Endothelial cell of hepatic sinusoid (primary cell): Measurements from ENCODE around the gene PRODH2.

Experiments
- in situ Hi-C: cut with HindIII; loops from 2 replicates; pipeline ENCODE4 v1.10.0; 2017; ENCODE audit warnings: low sequenced_read_pairs

Gene PRODH2

GRCh38 chr19:35844482-35845214 is 32.0 kb upstream of the PRODH2 start:
- in situ Hi-C loops: no loop called here

GRCh38 chr19:35843676-35844481 is 31.2 kb upstream of the PRODH2 start:
- in situ Hi-C loops: no loop called here

- in situ Hi-C loops: no loop called here
These were observed 30.1 kb upstream of the PRODH2 start for GRCh38 chr19:35842666-35843272.

GRCh38 chr19:35841961-35842595 is 29.4 kb upstream of the PRODH2 start:
- in situ Hi-C loops: no loop called here

GRCh38 chr19:35836096-35836495 is 23.5 kb upstream of the PRODH2 start:
- in situ Hi-C loops: loop anchor here (10.0 kb wide), 3 partner anchors 101 to 311 kb away; partner anchors contain the start of gene SBSN

GRCh38 chr19:35833972-35834371 is 21.3 kb upstream of the PRODH2 start:
- in situ Hi-C loops: loop anchor here (10.0 kb wide), 3 partner anchors 99 to 309 kb away; partner anchors contain the start of gene SBSN

GRCh38 chr19:35832054-35832453 is 19.4 kb upstream of the PRODH2 start:
- in situ Hi-C loops: loop anchor here (10.0 kb wide), 3 partner anchors 97 to 307 kb away; partner anchors contain the start of gene SBSN

- in situ Hi-C loops: loop anchor here (10.0 kb wide), 3 partner anchors 96 to 306 kb away; partner anchors contain the start of gene SBSN
These were observed 18.3 kb upstream of the PRODH2 start for GRCh38 chr19:35830986-35831385.

- in situ Hi-C loops: no loop called here
These were observed 16.2 kb upstream of the PRODH2 start for GRCh38 chr19:35828692-35829301.

- in situ Hi-C loops: no loop called here
These were observed 11.5 kb upstream of the PRODH2 start for GRCh38 chr19:35824150-35824549.

- in situ Hi-C loops: no loop called here
These were observed 9.9 kb upstream of the PRODH2 start for GRCh38 chr19:35822579-35822978.

GRCh38 chr19:35818445-35818844 is 5.8 kb upstream of the PRODH2 start:
- in situ Hi-C loops: no loop called here

- in situ Hi-C loops: no loop called here
These were observed 4.2 kb upstream of the PRODH2 start for GRCh38 chr19:35816846-35817245.

GRCh38 chr19:35816262-35816661 is 3.6 kb upstream of the PRODH2 start:
- in situ Hi-C loops: no loop called here

- in situ Hi-C loops: no loop called here
These were observed 622 bp upstream of the PRODH2 start for GRCh38 chr19:35813043-35813890.

- in situ Hi-C loops: no loop called here
These were observed 1.1 kb downstream of the PRODH2 start for GRCh38 chr19:35811317-35812219.

GRCh38 chr19:35807633-35808032 is 5.0 kb downstream of the PRODH2 start:
- in situ Hi-C loops: no loop called here

- in situ Hi-C loops: no loop called here
These were observed 6.0 kb downstream of the PRODH2 start for GRCh38 chr19:35806597-35806996.
